ENCODE data around the gene PRR5L.

DNA sequence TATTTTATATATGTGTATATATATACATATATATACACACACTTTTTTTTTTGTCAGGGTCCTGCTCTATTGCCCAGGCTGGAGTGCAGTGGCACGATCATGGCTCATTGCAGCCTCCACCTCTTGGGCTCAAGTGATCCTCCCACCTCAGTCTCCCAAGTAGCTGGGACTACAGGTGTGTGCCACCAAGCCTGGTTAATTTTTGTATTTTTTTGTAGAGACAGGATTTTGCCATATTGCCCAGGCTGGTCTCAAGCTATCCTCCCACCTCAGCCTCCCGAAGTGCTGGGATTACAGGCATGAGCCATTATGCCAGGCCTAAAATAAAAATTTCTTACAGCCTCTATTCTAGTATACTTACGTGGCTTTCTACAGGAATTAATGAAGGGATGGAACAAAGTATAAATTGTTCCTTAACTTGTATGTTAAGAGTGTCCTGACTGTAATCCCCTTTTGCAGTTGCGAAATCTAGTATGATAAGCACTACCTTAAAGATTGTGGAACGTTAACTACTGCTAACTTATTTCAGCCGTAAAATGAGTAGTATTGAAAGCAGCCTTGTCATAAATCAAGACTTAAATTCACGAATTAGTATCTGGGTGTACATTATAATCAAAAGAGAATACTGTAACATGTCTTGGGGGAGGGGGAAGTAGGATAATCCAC is 211.9 kb downstream of the PRR5L start:
- TF ChIP-seq, protein P1, sequence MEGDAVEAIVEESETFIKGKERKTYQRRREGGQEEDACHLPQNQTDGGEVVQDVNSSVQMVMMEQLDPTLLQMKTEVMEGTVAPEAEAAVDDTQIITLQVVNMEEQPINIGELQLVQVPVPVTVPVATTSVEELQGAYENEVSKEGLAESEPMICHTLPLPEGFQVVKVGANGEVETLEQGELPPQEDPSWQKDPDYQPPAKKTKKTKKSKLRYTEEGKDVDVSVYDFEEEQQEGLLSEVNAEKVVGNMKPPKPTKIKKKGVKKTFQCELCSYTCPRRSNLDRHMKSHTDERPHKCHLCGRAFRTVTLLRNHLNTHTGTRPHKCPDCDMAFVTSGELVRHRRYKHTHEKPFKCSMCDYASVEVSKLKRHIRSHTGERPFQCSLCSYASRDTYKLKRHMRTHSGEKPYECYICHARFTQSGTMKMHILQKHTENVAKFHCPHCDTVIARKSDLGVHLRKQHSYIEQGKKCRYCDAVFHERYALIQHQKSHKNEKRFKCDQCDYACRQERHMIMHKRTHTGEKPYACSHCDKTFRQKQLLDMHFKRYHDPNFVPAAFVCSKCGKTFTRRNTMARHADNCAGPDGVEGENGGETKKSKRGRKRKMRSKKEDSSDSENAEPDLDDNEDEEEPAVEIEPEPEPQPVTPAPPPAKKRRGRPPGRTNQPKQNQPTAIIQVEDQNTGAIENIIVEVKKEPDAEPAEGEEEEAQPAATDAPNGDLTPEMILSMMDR (conservative IDR thresholded peaks at IDR 0.05; ENCODE audit: low read depth in 2 of 2) = no peak
- no peak for TF ChIP-seq POLR2AphosphoS5 (IDR thresholded peaks at IDR 0.05; ENCODE audit: low read depth)
- TF ChIP-seq EZH2 (IDR thresholded peaks at IDR 0.05; ENCODE audit: low read depth, unreplicated experiment) = no peak
- TF ChIP-seq, protein P2, sequence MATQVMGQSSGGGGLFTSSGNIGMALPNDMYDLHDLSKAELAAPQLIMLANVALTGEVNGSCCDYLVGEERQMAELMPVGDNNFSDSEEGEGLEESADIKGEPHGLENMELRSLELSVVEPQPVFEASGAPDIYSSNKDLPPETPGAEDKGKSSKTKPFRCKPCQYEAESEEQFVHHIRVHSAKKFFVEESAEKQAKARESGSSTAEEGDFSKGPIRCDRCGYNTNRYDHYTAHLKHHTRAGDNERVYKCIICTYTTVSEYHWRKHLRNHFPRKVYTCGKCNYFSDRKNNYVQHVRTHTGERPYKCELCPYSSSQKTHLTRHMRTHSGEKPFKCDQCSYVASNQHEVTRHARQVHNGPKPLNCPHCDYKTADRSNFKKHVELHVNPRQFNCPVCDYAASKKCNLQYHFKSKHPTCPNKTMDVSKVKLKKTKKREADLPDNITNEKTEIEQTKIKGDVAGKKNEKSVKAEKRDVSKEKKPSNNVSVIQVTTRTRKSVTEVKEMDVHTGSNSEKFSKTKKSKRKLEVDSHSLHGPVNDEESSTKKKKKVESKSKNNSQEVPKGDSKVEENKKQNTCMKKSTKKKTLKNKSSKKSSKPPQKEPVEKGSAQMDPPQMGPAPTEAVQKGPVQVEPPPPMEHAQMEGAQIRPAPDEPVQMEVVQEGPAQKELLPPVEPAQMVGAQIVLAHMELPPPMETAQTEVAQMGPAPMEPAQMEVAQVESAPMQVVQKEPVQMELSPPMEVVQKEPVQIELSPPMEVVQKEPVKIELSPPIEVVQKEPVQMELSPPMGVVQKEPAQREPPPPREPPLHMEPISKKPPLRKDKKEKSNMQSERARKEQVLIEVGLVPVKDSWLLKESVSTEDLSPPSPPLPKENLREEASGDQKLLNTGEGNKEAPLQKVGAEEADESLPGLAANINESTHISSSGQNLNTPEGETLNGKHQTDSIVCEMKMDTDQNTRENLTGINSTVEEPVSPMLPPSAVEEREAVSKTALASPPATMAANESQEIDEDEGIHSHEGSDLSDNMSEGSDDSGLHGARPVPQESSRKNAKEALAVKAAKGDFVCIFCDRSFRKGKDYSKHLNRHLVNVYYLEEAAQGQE (IDR thresholded peaks at IDR 0.05; ENCODE audit: unreplicated experiment) = no peak
- TF ChIP-seq EZH2phosphoT487 (IDR thresholded peaks at IDR 0.05; ENCODE audit: unreplicated experiment) = no peak
- no peak for TF ChIP-seq JUNB (IDR thresholded peaks at IDR 0.05; ENCODE audit: unreplicated experiment)
- TF ChIP-seq NANOG (IDR thresholded peaks at IDR 0.05; ENCODE audit: borderline replicate concordance) = no peak
- no peak for TF ChIP-seq STAT1 (IDR thresholded peaks at IDR 0.05; ENCODE audit: unreplicated experiment)
- TF ChIP-seq ZNF114 (CRISPR knock-in tag; IDR thresholded peaks at IDR 0.05) = no peak
- TF ChIP-seq, protein P3, sequence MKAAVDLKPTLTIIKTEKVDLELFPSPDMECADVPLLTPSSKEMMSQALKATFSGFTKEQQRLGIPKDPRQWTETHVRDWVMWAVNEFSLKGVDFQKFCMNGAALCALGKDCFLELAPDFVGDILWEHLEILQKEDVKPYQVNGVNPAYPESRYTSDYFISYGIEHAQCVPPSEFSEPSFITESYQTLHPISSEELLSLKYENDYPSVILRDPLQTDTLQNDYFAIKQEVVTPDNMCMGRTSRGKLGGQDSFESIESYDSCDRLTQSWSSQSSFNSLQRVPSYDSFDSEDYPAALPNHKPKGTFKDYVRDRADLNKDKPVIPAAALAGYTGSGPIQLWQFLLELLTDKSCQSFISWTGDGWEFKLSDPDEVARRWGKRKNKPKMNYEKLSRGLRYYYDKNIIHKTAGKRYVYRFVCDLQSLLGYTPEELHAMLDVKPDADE (IDR thresholded peaks at IDR 0.05) = no peak
- no peak for TF ChIP-seq CREB1 (CRISPR knock-in tag; IDR thresholded peaks at IDR 0.05; ENCODE audit: low read depth)
- no peak for TF ChIP-seq ZNF331 (CRISPR knock-in tag; IDR thresholded peaks at IDR 0.05; ENCODE audit: low read depth)

All from GM23338 (cell line).